AG09319 (cell line): ENCODE data around the gene SLC1A7.

ENCODE experiments used
- DNase-seq: peaks from one replicate; pipeline ENCODE4 v3.0.0-alpha.2; 2010; ENCODE audit warnings: low read depth; ENCODE audit errors: extremely low read depth
- CTCF ChIP-seq: IDR thresholded peaks from 2 replicates; pipeline ENCODE4 v1.5.1; 2011; ENCODE audit warnings: low read depth, mild to moderate bottlenecking, inconsistent platforms, low read length, moderate library complexity

Gene SLC1A7

GRCh38 chr1:53085405-53085804, 57.0 kb downstream of the SLC1A7 start:
- no peak for TF ChIP-seq CTCF
- DNase-seq, result no peak

GRCh38 chr1:53084589-53084971, 57.9 kb downstream of the SLC1A7 start:
- DNase-seq, result no peak
- no peak for TF ChIP-seq CTCF

GRCh38 chr1:53083636-53084588, 58.5 kb downstream of the SLC1A7 start:
- no peak for DNase-seq

GRCh38 chr1:53082826-53083455, 59.5 kb downstream of the SLC1A7 start:
- TF ChIP-seq CTCF, result no peak
- no peak for DNase-seq

More at GRCh38 chr1:53083636-53084588, 58.5 kb downstream of the SLC1A7 start:
- no peak for TF ChIP-seq CTCF

GRCh38 chr1:53081384-53082066, 60.9 kb downstream of the SLC1A7 start:
- DNase-seq, result no peak
- no peak for TF ChIP-seq CTCF

- no peak for DNase-seq
- TF ChIP-seq CTCF, result no peak
Measured at GRCh38 chr1:53080769-53081168, 61.7 kb downstream of the SLC1A7 start.

GRCh38 chr1:53080041-53080440, 62.4 kb downstream of the SLC1A7 start:
- TF ChIP-seq CTCF, result no peak
- no peak for DNase-seq
